GM12873 (cell line): ENCODE results near the gene GRIA4.

ENCODE experiments used
- TF ChIP-seq, protein P1 (sequence below): IDR thresholded peaks from 2 replicates; pipeline ENCODE4 v1.5.1; 2012; ENCODE audit warnings: low read depth, mild to moderate bottlenecking, moderate library complexity, low read length, control low read depth; ENCODE audit not compliant: insufficient read depth; ENCODE audit errors: missing control alignments

The GRIA4 gene

GRCh38 chr11:105900515-105901035, 290.7 kb downstream of the GRIA4 start:
- TF ChIP-seq, protein P1, sequence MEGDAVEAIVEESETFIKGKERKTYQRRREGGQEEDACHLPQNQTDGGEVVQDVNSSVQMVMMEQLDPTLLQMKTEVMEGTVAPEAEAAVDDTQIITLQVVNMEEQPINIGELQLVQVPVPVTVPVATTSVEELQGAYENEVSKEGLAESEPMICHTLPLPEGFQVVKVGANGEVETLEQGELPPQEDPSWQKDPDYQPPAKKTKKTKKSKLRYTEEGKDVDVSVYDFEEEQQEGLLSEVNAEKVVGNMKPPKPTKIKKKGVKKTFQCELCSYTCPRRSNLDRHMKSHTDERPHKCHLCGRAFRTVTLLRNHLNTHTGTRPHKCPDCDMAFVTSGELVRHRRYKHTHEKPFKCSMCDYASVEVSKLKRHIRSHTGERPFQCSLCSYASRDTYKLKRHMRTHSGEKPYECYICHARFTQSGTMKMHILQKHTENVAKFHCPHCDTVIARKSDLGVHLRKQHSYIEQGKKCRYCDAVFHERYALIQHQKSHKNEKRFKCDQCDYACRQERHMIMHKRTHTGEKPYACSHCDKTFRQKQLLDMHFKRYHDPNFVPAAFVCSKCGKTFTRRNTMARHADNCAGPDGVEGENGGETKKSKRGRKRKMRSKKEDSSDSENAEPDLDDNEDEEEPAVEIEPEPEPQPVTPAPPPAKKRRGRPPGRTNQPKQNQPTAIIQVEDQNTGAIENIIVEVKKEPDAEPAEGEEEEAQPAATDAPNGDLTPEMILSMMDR = no peak

- TF ChIP-seq, protein P1 = no peak
Observed at GRCh38 chr11:105903113-105903512, 293.2 kb downstream of the GRIA4 start.

DNA sequence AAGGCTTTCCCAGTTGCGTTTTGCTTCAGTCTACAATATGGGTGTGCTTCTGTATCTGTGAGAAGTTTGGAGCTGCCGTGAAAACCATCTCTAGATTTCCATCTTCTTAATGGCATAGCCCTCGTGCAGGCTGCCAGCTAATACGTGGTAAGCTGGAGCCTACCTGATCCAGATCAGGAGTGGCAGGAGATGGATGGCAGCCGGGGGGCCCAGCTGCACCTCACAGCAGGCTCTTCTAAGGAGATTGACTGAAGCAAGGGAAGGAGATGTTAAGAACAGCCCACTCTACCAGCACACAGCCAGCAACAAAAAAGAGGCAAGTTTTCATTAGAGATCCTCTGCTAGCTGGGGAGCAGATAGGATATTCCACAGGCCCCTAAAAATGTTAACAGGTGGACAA, 296.6 kb downstream of the GRIA4 start:
- TF ChIP-seq, protein P1 = no peak

DNA sequence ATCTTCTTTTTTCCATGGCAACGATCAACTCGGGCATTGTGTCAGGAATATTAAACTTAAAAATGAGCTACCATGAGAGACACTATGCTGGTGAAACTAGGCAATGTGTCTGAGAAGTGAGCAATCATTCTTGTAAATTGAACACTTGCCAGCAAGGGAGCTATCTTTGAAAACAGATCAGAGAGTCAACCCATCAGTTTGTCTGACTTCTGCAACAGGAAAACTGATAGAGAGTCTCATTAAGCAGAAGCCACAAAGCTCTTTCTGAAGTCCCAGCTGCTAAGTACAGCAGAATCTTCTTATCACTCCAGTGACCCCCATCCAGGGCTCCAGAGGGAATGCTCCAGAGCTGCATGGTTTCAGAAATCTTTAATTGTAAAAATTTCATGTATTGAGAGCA, 297.4 kb downstream of the GRIA4 start:
- TF ChIP-seq, protein P1 = no peak

DNA sequence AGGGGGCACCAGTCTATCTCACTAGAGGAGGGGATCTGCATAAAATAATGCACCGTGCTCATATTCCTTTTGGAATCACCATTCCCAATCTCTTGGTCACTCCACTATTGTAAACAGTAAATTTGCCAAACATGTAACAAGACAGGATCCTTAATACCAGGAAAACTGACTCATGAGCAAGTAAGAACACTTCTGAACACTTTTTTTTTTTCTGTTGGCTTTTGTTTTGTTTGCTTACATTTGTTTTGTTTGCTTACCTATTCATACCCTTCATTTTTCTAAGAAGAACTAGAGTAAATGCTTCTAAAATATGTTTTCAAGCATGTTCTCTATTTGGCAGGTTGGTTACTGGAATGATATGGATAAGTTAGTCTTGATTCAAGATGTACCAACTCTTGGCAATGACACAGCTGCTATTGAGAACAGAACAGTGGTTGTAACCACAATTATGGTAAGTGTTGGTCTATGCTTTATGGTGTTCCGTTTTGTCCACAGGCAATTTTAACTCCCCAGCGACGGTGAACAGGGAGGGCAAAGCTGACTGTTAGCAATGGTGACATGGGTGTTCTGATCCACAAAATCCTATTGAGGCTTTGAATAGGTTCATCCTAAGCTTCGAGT, 300.3 kb downstream of the GRIA4 start:
- TF ChIP-seq, protein P1 = no peak

- TF ChIP-seq, protein P1 = no peak
Observed at GRCh38 chr11:105911454-105911853, 301.6 kb downstream of the GRIA4 start.

DNA sequence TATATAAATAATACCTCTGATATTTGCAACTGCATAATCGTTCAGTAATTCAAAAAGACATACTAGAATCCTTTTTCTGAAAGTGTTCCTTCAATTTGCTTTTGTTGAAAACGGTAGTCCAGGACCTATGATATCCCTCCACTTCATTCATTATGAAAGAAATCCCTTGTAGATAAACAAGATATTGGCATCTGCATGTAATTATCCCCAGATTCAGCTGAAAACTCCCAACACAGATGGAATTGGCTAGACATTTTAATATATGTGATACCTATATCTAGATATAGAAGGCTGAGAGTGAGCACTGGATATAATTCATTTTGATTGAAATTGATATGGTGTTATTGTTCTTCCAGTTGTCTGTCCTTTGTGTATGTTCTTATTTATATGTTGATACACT, 302.8 kb downstream of the GRIA4 start:
- TF ChIP-seq, protein P1 = no peak
